ENCODE results near the gene LNX2. TPM values are rescaled to one million over a fixed set of nuclear protein-coding genes. Genes with fewer than 3 reads are reported as not detected.

Gene LNX2
- total RNA-seq, 2 experiments from 2014 or later, result 6.8 to 9.7 TPM

DNA sequence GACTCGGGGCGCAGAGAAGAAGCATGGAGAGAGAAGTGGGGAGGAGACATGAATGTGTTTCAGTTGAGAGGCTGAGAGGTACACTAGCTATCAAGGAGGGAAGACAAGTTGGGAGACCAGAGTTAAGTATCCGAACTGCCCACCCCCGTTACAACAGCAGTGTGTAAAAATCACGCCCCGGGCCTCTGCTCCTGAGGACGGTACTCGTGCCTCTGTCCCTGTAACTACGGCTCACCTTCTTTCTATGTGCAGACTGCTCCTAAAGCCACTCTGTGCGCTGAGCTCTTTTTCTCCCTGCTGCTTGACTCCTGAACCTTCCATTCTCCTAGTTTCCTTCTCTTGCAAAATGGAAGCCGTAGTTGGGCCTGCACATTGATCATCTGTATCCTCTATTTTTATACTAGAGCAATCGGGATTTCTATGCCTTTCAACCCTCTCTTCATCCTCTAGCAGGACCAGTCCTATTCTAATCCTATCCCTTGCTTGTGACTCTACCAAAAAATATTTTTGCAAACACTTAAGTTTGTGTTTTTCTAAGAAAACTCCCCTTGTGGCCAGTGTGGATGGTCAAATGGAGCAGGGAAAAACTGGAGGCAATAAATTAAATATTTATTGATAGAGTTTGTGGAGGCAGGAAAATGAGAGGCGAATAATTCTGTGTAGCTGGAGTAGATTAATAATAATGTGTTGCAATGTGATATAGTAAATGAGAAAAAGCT lies 1.9 kb upstream of the LNX2 start:
- CTCF ChIA-PET (ENCODE audit: unreplicated experiment), result interaction anchor here (0.6 kb wide), 1 partner anchor 182 kb away, joined by 3 read pairs; no protein-coding TSS in a partner anchor
- H3K4me3 ChIP-seq (ENCODE audit: low read depth, low read length, poor library complexity, severe bottlenecking), result peak overlapping the region; percentile 88
- peak; percentile 40 for DNase-seq (ENCODE audit: low spot score)
- H3K4me1 ChIP-seq (ENCODE audit: insufficient read depth, low read length, poor library complexity, severe bottlenecking), result peaks cover 36% of the 10 kb centered on the region
- no peaks in the 10 kb centered on the region for H3K9me2 ChIP-seq (ENCODE audit: insufficient read depth, low read length)
- intact Hi-C loops (cut with micrococcal nuclease; ENCODE audit: unreplicated experiment), result loop anchor here (5.0 kb wide), 1 partner anchor 195 kb away; no protein-coding TSS in a partner anchor
- peaks cover 78% of the 10 kb centered on the region for H3K79me2 ChIP-seq (ENCODE audit: insufficient read depth, low read depth, low read length)
- peaks cover 48% of the 10 kb centered on the region for H3K36me3 ChIP-seq (ENCODE audit: insufficient read depth, low read length)
- peak overlapping the region; percentile 92 for H3K4me2 ChIP-seq (ENCODE audit: low read length)
- H4K20me1 ChIP-seq (ENCODE audit: insufficient read depth, low read length), result peaks cover 42% of the 10 kb centered on the region
- POLR2A ChIA-PET, result interaction anchor here (0.7 to 2.7 kb wide), 5 partner anchors 10 to 143 kb away, joined by 3 to 8 read pairs (median 5); no protein-coding TSS in a partner anchor
- TF ChIP-seq CTCF (conservative IDR thresholded peaks at IDR 0.05; ENCODE audit: low read length), result peak; percentile 56
- no peak for TF ChIP-seq EZH2phosphoT487 (IDR thresholded peaks at IDR 0.05; ENCODE audit: borderline replicate concordance, low read depth, low read length)
- BruUV-seq (replicated peaks), result no TSS peak
- H3K9me3 ChIP-seq (ENCODE audit: low read length), result no peaks in the 10 kb centered on the region
- H3K27ac ChIP-seq (ENCODE audit: low read depth, low read length, poor library complexity, severe bottlenecking), result peak overlapping the region; percentile 83
- H2AFZ ChIP-seq (ENCODE audit: low read length), result peak overlapping the region; percentile 49; the same call in 1 of the 2 replicates

DNA sequence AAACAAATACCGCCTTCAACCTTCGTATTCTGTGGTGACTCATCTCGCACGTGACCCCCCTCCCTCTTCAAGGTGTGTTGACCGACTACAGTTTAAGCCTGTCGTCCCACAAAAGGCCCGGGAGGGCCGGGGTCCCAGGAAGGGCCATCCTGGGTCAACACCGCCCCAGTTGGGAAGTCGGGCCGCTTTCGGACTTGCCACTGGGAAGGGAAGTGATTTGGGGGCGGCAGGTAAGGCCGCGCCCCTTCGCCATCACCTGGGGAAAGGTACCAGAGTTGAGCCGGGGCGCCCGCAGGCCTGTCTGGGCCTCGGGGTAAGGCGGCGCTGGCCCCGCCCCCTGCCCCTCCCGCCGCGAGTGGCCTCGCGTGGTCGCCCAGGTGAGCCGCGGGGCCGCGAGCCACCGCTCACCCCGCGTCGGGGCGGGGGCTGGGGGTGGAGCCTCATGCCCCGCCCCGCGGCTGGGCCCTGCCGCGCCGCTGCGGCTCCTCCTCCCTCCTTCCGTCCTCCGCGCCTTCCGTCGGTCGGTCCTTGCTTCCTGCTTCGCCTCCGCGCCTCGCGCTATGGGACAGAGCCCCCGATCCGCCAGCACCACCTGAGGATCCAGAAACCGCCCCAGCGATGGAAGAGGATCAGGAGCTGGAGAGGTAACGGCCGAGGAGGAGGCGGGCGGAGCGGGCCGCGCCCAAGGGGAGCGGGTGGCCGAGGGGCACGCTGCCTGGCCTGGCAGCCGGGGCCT lies 1.2 kb upstream of the LNX2 start, which contains the start of gene POLR1D:
TSS of gene POLR1D (plus strand) at position 527 of the 736 bp plus-strand sequence. CDS start at position 619, 92 bp downstream.
- peaks cover 36% of the 10 kb centered on the region for H3K4me1 ChIP-seq (ENCODE audit: insufficient read depth, low read length, poor library complexity, severe bottlenecking)
- CTCF ChIA-PET (ENCODE audit: unreplicated experiment), result interaction anchor here (0.6 kb wide), 1 partner anchor 839 kb away, joined by 5 read pairs; no protein-coding TSS in a partner anchor
- H3K9me2 ChIP-seq (ENCODE audit: insufficient read depth, low read length), result no peaks in the 10 kb centered on the region

More for the DNA sequence above, 1.2 kb upstream of the LNX2 start, which contains the start of gene POLR1D:
- peaks cover 36% of the 10 kb centered on the region for H4K20me1 ChIP-seq (ENCODE audit: insufficient read depth, low read length)
- peak within 1 kb of the TSS; percentile 92 for H3K4me2 ChIP-seq (ENCODE audit: low read length)
- no peak for TF ChIP-seq EZH2phosphoT487 (IDR thresholded peaks at IDR 0.05; ENCODE audit: borderline replicate concordance, low read depth, low read length)
- TF ChIP-seq CTCF (conservative IDR thresholded peaks at IDR 0.05; ENCODE audit: low read length), result no peak
- H3K9me3 ChIP-seq (ENCODE audit: low read length), result no peaks in the 10 kb centered on the region
- POLR2A ChIA-PET, result interaction anchor here (1.0 to 2.7 kb wide), 9 partner anchors 11 to 196 kb away, joined by 3 to 8 read pairs (median 5); partner anchors contain the start of gene GTF3A
- intact Hi-C loops (cut with micrococcal nuclease; ENCODE audit: unreplicated experiment), result loop anchor here (2.0 to 5.0 kb wide), 2 partner anchors 171 to 194 kb away; partner anchors contain the start of gene MTIF3
- H3K36me3 ChIP-seq (ENCODE audit: insufficient read depth, low read length), result peaks cover 41% of the 10 kb centered on the region
- H3K79me2 ChIP-seq (ENCODE audit: insufficient read depth, low read depth, low read length), result peaks cover 71% of the 10 kb centered on the region
- H3K27ac ChIP-seq (ENCODE audit: low read depth, low read length, poor library complexity, severe bottlenecking), result peak within 1 kb of the TSS; percentile 83
- H3K4me3 ChIP-seq (ENCODE audit: low read depth, low read length, poor library complexity, severe bottlenecking), result peak within 1 kb of the TSS; percentile 88
- BruUV-seq (replicated peaks), result no TSS peak
- peak within 1 kb of the TSS; percentile 82 for H2AFZ ChIP-seq (ENCODE audit: low read length)
- peak; percentile 89 for DNase-seq (ENCODE audit: low spot score)

Measured in OCI-LY7 (cell line).